ENCODE data around the gene EMC8. TPM values are rescaled to one million over a fixed set of nuclear protein-coding genes. Genes with fewer than 3 reads are reported as not detected.

EMC8 gene
- total RNA-seq, 1 experiment from 2014 or later = 62.7 TPM

- Histone ChIP-seq H3K4me1 (ENCODE audit: insufficient read depth, low read length, poor library complexity, severe bottlenecking) (no peaks in the 10 kb centered on the region), H3K27ac (ENCODE audit: low read depth, low read length, poor library complexity, severe bottlenecking) (no peak overlapping the region), H3K36me3 (ENCODE audit: insufficient read depth, low read length, poor library complexity, severe bottlenecking) (no peaks in the 10 kb centered on the region), H3K27me3 (replicated peaks; ENCODE audit: insufficient read depth, low read depth, low read length, poor library complexity) (peaks cover 48% of the 10 kb centered on the region), H3K4me3 (ENCODE audit: low read depth, low read length, poor library complexity, severe bottlenecking) (no peak overlapping the region), H3K9me3 (ENCODE audit: low read depth, low read length, poor library complexity, severe bottlenecking) (no peaks in the 10 kb centered on the region)
- intact Hi-C loops (cut with micrococcal nuclease; ENCODE audit: unreplicated experiment) = no loop called here
- no peak for TF ChIP-seq CTCF (conservative IDR thresholded peaks at IDR 0.05; ENCODE audit: low read depth, low read length)
- TF ChIP-seq EZH2 (IDR thresholded peaks at IDR 0.05; ENCODE audit: borderline replicate concordance, low read depth, low read length, poor library complexity, severe bottlenecking) = no peak
- ChIA-PET CTCF (no interaction called here), POLR2A (ENCODE audit: low non-redundant PET) (no interaction called here)
- no peak for DNase-seq (ENCODE audit: low spot score)
- BruUV-seq (replicated peaks) = no TSS peak
Observed at GRCh38 chr16:85829751-85830445, 30.6 kb upstream of the EMC8 start.

GRCh38 chr16:85829171-85829719 is 29.9 kb upstream of the EMC8 start:
- intact Hi-C loops (cut with micrococcal nuclease; ENCODE audit: unreplicated experiment) = no loop called here

GRCh38 chr16:85828166-85828565 is 28.8 kb upstream of the EMC8 start:
- TF ChIP-seq CTCF (conservative IDR thresholded peaks at IDR 0.05; ENCODE audit: low read depth, low read length) (no peak), EZH2 (IDR thresholded peaks at IDR 0.05; ENCODE audit: borderline replicate concordance, low read depth, low read length, poor library complexity, severe bottlenecking) (no peak)
- ChIA-PET CTCF (no interaction called here), POLR2A (ENCODE audit: low non-redundant PET) (no interaction called here)
- Histone ChIP-seq H3K9me3 (ENCODE audit: low read depth, low read length, poor library complexity, severe bottlenecking) (no peaks in the 10 kb centered on the region), H3K27me3 (replicated peaks; ENCODE audit: insufficient read depth, low read depth, low read length, poor library complexity) (peaks cover 47% of the 10 kb centered on the region), H3K4me3 (ENCODE audit: low read depth, low read length, poor library complexity, severe bottlenecking) (no peak overlapping the region), H3K27ac (ENCODE audit: low read depth, low read length, poor library complexity, severe bottlenecking) (no peak overlapping the region), H3K4me1 (ENCODE audit: insufficient read depth, low read length, poor library complexity, severe bottlenecking) (no peaks in the 10 kb centered on the region), H3K36me3 (ENCODE audit: insufficient read depth, low read length, poor library complexity, severe bottlenecking) (no peaks in the 10 kb centered on the region)
- BruUV-seq (replicated peaks) = no TSS peak
- intact Hi-C loops (cut with micrococcal nuclease; ENCODE audit: unreplicated experiment) = no loop called here
- DNase-seq (ENCODE audit: low spot score) = no peak

More at GRCh38 chr16:85829171-85829719, 29.9 kb upstream of the EMC8 start:
- Histone ChIP-seq H3K27ac (ENCODE audit: low read depth, low read length, poor library complexity, severe bottlenecking) (no peak overlapping the region), H3K4me3 (ENCODE audit: low read depth, low read length, poor library complexity, severe bottlenecking) (no peak overlapping the region), H3K4me1 (ENCODE audit: insufficient read depth, low read length, poor library complexity, severe bottlenecking) (no peaks in the 10 kb centered on the region), H3K36me3 (ENCODE audit: insufficient read depth, low read length, poor library complexity, severe bottlenecking) (no peaks in the 10 kb centered on the region), H3K9me3 (ENCODE audit: low read depth, low read length, poor library complexity, severe bottlenecking) (no peaks in the 10 kb centered on the region), H3K27me3 (replicated peaks; ENCODE audit: insufficient read depth, low read depth, low read length, poor library complexity) (peaks cover 48% of the 10 kb centered on the region)
- TF ChIP-seq EZH2 (IDR thresholded peaks at IDR 0.05; ENCODE audit: borderline replicate concordance, low read depth, low read length, poor library complexity, severe bottlenecking) (no peak), CTCF (conservative IDR thresholded peaks at IDR 0.05; ENCODE audit: low read depth, low read length) (no peak)
- DNase-seq (ENCODE audit: low spot score) = no peak
- ChIA-PET CTCF (no interaction called here), POLR2A (ENCODE audit: low non-redundant PET) (no interaction called here)
- no TSS peak for BruUV-seq (replicated peaks)
